Measurements from ENCODE around the gene IKZF5.

IKZF5 gene

GRCh38 chr10:123008355-123009104, at the start of gene IKZF5, which contains the start of gene ACADSB:
TSS of gene IKZF5 (minus strand) at chr10:123008795. CDS start at chr10:122998625, 10,170 bp downstream.
TSS of gene ACADSB (plus strand) at chr10:123009006. CDS start at chr10:123009030, 24 bp downstream.
- peak; percentile 93 for DNase-seq (ENCODE audit: low read depth, low spot score)

GRCh38 chr10:123057968-123058367, 49.4 kb upstream of the IKZF5 start:
- DNase-seq (ENCODE audit: low read depth, low spot score), result no peak

GRCh38 chr10:123045961-123046731, 37.6 kb upstream of the IKZF5 start:
- no peak for DNase-seq (ENCODE audit: low read depth, low spot score)

GRCh38 chr10:123044391-123044790, 35.8 kb upstream of the IKZF5 start:
- DNase-seq (ENCODE audit: low read depth, low spot score), result no peak

GRCh38 chr10:123043409-123043925, 34.9 kb upstream of the IKZF5 start:
- peak; percentile 82 for DNase-seq (ENCODE audit: low read depth, low spot score)

GRCh38 chr10:123042708-123043408, 34.3 kb upstream of the IKZF5 start:
- no peak for DNase-seq (ENCODE audit: low read depth, low spot score)

- no peak for DNase-seq (ENCODE audit: low read depth, low spot score)
Measured at GRCh38 chr10:123039632-123039930, 31.0 kb upstream of the IKZF5 start.

GRCh38 chr10:123038782-123039631, 30.4 kb upstream of the IKZF5 start:
- no peak for DNase-seq (ENCODE audit: low read depth, low spot score)

- no peak for DNase-seq (ENCODE audit: low read depth, low spot score)
Measured at GRCh38 chr10:123035467-123036086, 27.0 kb upstream of the IKZF5 start.

- DNase-seq (ENCODE audit: low read depth, low spot score), result no peak
Measured at GRCh38 chr10:123034332-123034731, 25.7 kb upstream of the IKZF5 start.

GRCh38 chr10:123031124-123031523, 22.5 kb upstream of the IKZF5 start:
- DNase-seq (ENCODE audit: low read depth, low spot score), result no peak

GRCh38 chr10:123027861-123028260, 19.3 kb upstream of the IKZF5 start:
- no peak for DNase-seq (ENCODE audit: low read depth, low spot score)

GRCh38 chr10:123026302-123026701, 17.7 kb upstream of the IKZF5 start:
- DNase-seq (ENCODE audit: low read depth, low spot score), result no peak

GRCh38 chr10:123024540-123024939, 15.9 kb upstream of the IKZF5 start:
- DNase-seq (ENCODE audit: low read depth, low spot score), result no peak

GRCh38 chr10:123021517-123021916, 12.9 kb upstream of the IKZF5 start:
- DNase-seq (ENCODE audit: low read depth, low spot score), result no peak

- no peak for DNase-seq (ENCODE audit: low read depth, low spot score)
Measured at GRCh38 chr10:123019941-123020703, 11.5 kb upstream of the IKZF5 start.

- DNase-seq (ENCODE audit: low read depth, low spot score), result no peak
Measured at GRCh38 chr10:123019264-123019663, 10.7 kb upstream of the IKZF5 start.

- DNase-seq (ENCODE audit: low read depth, low spot score), result no peak
Measured at GRCh38 chr10:123018531-123018930, 9.9 kb upstream of the IKZF5 start.

GRCh38 chr10:123017421-123018165, 9.0 kb upstream of the IKZF5 start:
- DNase-seq (ENCODE audit: low read depth, low spot score), result peak; percentile 76

All from ELF-1 (cell line).